HCEC 1CT (cell line): Measurements from ENCODE around the gene FAM167B.

ENCODE experiments used
- DNase-seq: peaks from one replicate; pipeline ENCODE4 v3.0.0-alpha.2; 2017

The FAM167B gene

DNA sequence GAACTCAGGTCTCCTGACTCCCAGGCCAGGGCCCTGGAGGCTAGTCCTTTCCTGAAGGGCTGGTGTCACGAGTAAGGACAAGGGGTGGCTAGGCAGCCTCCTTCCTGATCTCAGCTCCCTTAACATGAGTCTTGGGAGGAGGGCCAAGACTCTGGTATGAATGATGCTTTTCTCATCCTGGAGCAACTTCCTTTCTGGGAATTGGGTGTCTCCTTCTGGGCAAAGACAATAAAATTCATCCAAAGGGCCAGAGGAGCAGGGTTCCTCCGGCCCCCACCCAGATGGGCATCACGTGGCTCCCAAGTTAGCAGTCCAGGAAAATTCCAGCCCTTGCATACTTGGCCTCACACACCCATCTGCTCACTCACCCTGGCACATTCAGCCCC is at the start of gene FAM167B:
TSS of gene FAM167B (plus strand) at position 335 of the 386 bp plus-strand sequence. CDS start 200 bp downstream, outside the sequence.
- DNase-seq = peak; percentile 67

DNA sequence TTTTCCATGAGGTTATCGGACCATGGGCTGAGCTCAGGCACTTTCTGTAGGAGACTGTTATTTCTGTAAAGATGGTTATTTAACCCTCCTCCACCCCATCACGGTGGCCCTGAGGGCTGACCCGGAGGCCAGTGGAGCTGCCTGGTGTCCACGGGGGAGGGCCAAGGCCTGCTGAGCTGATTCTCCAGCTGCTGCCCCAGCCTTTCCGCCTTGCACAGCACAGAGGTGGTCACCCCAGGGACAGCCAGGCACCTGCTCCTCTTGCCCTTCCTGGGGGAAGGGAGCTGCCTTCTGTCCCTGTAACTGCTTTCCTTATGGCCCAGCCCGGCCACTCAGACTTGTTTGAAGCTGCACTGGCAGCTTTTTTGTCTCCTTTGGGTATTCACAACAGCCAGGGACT is 49.2 kb upstream of the FAM167B start:
- DNase-seq = no peak

DNA sequence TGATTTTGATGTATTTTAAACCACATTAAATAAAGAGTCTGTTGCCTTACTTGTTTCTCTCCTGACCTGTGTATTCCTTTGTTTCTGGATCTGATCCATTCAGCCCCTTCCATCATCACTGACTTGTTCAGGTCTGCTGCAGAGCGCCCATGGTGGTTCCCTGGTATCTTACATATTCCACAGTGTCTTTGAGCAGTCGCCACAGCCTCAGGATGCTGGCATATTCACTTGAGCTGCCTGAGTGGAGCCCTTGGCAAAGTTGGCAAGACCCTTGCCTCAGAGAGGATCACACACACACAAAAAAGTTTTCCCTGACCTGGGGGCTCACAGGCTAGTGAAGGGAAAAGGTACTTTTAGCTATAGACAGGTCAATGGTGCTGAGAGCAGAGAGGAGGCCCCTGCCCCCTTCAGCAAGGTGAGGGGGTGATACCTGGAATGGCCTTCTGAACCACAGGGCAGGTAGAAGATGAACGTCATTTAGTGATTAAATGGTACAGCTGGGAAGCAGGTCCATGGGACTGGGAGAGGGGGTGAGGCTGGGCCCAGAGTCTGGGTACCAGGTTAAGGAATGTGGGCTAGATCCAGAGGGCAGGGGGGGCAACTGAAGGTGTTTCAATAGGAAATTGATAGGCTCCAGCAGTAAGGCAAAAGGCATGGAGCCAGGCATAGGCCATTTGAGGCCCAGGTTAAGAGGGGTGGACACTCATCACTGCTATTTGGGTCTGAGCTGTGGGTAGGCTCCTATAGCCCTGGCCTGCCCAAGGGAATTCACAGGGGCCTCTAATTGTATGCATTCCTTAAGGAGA is 48.6 kb upstream of the FAM167B start:
- no peak for DNase-seq

DNA sequence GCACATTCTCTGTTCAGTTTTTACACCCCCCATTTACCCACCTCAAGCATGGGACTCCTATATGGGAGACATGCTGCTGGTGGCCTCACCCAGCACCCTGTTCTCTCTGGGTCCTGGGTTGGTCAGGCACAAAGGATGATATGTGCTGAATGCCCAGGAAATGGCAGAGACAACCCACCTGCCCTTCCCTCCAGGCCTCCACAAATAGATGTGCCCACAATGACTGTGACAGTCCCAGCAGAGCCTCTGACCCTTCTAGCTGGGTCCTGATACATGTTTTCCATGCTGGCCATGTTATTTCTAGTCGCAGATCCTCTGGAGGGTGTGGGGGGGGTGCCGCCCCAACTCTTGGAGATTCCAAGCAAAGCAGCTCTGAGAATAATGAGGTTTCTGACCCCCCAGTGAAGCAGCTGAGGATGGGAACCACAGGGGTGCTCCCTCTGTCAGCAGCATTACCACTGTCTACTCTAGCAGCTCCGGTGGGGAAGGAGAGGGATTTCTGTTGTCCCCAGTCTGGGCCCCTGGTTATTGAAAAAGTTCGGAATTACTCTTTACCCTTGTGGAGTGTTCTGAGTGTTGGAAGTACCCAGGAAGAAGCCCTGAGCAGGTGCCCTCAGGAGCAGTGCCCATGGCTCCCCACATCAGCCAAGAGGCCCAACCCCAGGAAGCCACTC is 47.8 kb upstream of the FAM167B start:
- DNase-seq = no peak

DNA sequence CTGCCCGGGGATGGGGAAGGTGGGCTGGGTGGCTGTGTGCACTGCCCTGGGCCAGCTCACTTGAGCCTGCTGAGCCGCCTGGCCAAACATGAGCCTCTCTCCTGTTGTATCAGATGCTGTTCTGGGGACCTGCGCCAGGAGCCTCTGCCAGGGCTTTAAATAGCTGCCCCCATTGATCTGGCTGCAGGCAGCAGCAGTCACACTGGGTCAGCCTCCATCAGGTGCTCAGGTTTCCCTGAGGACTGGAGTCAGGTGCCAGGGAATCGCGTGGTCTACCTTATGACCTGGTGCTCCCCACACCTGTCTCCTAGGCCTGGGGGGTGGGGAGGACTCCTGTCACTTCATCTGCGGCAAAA is 47.3 kb upstream of the FAM167B start:
- no peak for DNase-seq

DNA sequence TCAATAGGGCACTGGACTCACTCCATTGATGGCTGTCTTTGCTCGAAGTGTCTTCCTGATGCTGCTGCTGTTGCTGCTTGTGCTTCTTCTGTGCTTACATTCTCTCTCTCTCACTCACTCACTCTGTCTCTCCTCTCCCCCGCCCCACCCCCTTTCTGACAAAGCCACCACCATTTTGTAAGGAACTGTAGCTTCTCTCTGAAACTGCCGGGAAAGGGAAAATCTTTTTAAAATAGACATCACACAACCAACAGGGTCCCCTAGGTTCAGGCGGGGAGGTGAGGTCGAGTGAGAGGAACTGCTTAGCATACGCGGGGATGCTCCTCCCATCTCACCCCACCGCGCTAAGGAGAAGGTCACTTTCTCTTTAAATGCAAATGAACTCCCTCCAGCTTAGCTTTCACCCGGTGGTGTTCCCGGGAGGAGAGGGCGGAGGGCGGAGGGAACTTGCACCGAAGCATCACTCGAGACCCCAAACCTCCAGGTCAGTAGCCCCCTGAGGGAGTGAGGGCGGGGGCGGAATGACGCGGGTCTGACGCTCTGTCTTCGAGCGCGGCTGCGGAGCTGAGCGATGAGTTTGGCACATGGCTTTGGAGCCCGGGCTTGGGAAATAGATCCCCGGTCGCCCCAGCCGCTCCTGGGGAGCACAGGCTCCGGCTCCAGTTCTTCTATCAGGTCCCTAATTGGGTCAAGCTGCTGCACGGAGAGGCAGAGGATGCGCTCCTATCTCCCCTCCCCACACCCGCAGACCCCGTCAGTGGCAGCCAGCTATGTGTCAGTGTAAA is 46.6 kb upstream of the FAM167B start, which contains the start of gene CCDC28B:
TSS of gene CCDC28B (plus strand) at position 370 of the 785 bp plus-strand sequence. CDS start 1,341 bp downstream, outside the sequence.
- DNase-seq = peak; percentile 69

DNA sequence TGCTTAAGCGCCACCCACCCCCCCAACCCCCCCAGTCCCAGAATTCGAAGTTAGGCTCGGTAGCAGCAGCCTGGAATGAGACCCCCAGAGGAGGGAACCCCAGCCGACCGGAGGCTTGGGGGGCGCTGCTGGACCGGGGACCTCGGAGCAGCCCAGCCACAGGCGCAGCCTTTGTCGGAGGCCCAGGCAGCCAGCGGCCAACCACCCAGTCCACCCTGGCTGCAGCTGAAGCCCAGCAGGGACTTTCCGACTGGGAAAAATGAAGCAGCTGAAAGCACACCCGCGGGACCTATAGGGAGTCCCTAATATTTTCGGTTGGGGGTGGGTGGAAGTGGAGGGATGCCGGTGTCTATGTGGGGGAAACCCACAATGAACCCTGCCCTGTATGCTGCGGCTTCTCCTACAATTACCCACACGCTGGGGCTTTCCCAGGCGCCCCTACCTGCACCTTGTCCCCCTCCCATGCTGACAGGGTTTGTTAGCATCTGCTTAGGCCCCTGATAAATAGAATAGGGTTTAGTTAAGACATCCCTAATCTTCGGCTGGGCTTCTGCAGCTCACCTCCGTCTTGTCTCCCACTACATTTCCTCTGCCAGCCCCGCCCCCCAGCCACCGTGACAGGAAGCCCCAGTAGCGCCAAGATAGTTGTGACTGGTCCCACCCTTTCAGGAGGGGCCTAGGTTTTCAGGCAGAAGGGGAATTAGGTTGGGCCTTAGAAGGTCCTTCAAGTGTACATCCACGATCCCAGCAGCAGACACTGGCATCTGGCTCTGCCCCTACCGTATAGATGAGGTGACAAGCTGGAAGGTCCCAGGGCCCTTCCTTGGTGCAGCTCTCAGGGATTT is 45.8 kb upstream of the FAM167B start:
- peak; percentile 61 for DNase-seq

DNA sequence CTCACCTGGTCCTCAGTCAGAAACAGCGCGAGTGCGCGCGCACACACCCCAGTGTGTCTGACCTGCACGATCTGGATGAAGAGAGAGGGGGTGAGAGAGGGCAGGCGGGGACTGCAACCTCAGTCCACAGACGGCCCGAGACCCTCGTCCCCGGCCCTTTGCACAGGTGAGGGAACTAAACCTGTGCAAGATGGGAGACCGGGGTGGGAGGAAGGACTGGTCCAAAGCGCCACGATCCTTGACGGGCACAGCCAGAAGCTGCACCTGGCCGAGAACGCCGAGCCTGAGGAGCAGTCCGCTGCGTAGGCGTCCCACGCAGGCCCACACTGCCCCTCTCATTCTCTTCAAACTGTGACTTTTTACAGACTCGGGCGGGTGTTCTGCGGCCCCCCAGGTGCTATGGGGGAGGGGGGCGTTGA is 42.1 kb upstream of the FAM167B start:
- no peak for DNase-seq

DNA sequence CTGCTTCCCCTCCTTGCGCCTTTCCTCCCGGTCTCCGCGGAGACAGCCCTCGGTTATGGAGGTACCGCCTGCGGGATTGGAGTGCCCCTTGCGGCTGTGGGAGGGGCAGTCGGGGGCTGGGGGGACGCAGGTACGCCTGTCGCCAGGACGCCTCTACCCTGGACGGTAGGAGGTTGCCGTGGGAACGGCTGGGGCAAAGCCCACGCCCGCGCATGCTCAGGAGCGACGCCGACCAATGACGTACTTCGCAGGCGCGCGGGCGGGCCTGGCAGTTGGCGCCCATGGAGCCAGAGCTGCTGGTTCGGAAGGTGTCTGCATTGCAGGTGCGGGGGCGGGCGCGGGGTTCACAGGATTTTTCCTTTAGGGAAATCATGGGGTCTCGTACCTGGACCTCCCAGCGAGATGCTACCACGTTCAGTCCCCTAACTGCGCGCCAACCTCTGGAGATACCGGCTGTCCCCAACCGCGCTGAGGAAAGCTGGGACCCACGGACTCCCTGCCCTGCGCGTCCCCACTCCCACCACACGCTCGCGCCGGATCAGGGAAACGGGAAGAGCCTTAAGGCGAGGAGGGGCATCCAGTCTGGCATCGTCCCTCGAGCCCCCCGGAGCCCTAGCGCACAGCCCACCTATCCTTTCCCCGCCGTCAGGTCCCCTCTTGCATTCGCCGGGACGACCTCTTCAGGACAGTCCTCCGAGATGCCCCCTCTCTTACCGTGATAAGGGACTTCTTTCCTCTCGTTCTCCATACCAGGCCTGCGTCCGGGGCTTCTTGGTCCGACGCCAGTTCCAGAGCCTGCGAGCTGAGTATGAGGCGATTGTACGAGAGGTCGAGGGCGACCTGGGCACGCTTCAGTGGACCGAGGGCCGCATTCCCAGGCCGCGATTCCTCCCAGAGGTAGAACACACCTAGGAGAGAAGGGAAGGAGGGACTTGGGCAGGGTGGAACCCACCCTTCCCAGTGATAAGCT is 41.3 kb upstream of the FAM167B start, which contains the start of gene IQCC:
TSS of gene IQCC (plus strand) at position 271 of the 970 bp plus-strand sequence. CDS start at position 282, 11 bp downstream.
- DNase-seq = peak; percentile 66

DNA sequence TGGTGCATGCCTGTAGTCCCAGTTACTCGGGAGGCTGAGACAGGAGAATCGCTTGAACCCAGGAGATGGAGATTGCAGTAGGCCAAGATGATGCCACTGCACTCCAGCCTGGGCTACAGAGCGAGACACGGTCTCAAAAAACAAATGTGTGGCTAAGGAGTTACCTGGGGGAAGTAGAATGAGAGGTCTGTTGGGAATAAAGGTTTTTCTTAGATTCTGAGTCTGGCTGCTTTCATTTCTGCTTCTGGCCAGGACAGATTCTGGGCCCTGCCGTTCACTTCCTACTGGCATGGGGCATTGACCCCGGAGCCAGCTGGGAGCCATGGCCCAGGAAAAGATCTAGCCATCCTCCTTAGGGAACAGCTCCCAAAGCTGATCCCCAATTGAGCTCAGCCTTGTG is 38.6 kb upstream of the FAM167B start:
- DNase-seq = no peak

DNA sequence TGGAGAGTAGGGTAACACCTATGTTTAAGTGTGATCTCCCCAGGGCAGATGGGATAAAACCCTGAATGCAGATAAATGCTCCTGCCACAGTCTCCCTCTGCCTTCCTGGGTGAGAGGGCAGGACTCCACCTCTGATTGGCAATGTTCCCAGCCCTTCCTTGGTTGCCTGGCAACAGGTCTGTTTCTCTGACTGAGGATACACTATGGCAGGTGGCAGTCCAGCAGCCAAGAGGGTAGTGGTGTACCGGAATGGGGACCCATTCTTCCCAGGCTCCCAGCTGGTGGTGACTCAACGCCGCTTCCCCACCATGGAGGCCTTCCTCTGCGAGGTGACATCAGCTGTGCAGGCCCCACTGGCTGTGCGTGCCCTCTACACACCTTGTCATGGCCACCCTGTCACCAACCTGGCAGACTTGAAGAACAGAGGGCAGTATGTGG is 38.1 kb upstream of the FAM167B start, which contains the start of gene DCDC2B:
TSS of gene DCDC2B (plus strand) at position 199 of the 438 bp plus-strand sequence. CDS start at position 204, 5 bp downstream.
- no peak for DNase-seq

DNA sequence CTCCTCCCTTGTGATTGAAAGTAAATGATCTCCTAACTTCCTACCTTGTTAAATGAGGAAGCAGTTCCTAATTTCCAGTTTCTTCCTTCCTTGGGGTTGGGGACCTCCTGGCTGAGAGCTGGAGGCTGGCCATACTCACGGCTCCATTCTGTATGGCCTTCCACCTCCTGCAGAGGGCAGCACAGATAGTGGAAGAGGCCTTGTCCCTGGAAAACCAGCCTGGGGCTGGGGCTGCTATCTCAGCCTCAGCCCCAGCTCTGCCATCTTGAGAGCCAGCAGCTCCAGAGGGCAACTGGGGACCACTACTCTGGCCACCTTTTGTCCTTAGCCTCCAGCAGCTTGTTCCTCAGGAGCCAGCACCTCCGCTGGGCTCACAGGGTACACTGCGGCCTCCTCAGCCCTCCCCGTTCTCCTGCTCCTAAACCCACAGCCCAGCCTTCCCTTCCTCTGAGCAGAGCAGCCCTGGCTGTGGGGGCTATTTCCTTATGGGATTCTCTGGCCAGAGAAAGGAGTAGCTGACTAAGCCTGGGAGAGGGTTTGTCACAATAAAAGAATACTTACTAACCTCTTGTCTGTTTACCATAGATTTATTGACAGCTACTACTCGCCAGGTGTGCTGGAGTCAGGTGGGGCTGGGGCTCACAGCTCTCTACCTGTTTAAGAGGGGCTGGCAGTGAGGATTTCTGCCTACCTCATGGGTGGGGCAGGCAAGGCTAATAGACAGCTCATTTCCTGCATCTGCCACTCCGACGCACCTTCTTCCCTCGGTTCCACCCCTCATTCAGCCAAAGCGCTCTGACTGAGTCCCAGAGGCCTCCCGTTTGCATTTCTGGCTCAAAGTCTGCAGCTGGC is 31.2 kb upstream of the FAM167B start:
- peak; percentile 44 for DNase-seq

DNA sequence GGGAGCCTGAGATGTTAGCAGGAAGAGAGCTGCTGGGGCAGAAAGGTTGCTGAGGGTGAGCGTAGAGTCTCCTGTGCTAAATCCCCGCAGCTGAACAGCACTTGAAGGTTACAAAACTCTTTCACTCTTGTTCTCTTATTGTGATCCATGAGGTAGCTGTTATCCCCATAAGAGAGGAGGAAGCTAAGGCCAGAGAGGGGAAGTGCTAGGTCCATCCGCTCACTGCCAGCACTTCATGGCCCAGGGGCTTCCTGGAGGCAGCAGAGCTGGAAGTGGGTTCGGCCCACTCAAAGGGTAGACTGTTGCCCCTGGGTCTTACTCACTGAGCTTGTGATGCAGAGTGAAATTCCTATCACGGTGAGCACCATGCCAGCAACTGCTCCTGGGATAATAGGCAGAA is 30.5 kb upstream of the FAM167B start:
- no peak for DNase-seq

DNA sequence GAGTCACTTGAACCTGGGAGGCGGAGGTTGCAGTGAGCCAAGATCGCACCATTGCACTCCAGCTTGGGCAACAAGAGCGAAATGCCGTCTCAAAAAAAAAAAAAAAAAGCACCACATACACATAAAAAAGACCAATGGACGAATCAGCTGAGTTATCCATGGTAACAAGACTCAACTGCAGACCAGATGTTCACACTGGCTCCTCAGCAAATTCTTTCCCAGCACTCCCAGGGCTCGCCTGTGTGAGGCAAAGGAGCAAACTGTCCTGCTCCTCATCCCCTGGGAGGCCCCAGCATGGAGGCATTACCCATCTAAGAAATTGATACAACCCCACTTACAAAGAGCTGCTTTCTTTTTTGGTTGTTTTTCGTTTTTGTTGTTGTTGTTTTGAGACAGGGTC is 28.0 kb upstream of the FAM167B start:
- DNase-seq = peak; percentile 31

DNA sequence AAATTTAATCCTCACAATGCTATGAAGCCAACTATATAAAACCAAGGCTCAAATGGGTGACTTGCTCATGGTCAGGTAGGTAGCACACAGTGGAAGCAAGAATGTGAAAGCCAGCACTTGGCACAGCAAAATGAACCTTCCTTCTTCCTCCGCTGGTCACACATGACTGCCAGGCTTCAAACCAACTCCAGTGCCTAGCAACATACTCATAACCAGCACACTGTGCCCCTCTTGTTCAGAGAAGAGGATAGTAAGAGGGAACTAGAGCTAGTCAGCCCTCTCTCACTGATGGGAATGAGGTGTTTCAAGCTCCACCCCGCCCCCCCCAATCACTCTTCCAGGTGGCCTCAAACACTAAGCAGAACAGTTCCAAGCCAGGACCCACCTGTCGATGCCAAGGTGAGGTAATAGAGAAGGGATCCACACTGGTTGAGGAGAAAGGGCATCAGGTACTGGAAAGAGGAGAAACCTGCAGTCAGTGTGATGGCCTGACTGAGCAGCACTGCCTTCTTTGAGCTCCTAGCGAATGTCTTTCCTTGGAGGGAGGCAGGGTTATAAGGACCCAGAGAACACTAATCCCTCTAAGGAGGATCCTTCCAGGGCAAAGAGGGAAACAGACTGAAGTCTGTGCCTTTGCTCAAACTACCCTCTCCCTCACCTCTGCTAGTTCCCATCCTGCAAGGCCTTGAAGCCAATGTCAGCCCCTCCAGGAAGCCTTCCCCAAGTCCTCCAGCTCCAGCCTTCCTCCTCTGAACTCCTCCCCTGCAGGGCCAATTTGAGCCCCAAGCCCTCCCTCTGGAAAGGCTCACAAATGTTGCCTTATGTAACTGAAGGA is 26.1 kb upstream of the FAM167B start:
- no peak for DNase-seq

DNA sequence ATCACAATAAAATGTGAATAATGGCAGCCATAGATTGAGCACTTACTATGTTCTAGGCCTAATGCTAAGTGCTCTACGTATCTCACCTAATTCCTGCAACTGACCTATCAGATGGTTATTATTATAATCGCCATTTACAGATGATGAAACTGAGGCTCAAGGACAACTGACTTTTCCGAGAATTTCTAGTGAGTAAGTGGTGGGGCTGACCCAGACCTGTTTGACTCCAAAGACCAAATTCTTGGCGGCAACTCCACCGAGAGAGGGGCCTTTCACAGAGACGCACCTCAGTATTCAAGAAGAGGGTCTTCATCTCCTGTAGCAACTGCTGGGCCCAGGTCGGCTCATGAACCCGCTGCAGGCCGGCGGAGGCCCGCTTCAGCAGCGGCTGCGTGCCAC is 25.4 kb upstream of the FAM167B start:
- DNase-seq = no peak

DNA sequence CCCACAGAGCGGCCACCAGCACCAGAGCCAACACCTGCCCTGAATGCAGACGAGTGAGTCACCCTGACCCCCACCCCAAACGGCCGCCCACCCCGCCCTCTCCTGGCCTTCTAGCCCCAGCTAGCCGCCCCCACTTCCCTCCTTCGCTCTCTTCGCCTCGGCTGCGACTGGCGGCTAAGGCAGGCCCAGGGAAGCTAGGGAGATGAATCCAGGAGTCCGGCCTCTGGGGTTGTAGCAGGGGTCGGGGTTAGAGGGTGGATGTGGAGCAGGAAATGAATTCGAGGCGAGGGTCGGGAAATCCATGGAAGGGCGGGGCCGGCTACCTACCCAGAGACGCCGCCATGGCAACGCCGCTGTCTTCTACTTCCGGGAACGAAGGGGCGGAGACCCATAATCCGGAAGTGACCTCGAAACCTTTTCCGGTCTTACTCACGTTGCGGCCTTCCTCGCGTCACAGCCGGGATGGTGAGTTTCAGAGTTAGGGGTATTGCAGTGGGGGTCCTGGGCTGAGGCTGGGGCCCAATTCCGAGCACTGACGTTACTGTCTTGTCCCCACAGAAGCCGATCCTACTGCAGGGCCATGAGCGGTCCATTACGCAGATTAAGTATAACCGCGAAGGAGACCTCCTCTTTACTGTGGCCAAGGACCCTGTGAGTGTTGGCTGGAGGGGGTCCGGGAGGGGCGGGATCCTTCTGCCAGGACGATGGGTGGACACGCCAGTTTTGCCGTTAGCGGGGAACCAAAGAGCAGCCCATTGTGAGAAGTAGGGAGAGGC is 24.9 kb upstream of the FAM167B start, which contains the start of the genes EIF3I and TMEM234:
TSS of gene EIF3I (plus strand) at position 428 of the 776 bp plus-strand sequence. CDS start at position 463, 35 bp downstream.
TSS of gene TMEM234 (minus strand) at position 374 of the 776 bp plus-strand sequence. CDS start at position 343, 31 bp downstream.
- DNase-seq = peak; percentile 90

DNA sequence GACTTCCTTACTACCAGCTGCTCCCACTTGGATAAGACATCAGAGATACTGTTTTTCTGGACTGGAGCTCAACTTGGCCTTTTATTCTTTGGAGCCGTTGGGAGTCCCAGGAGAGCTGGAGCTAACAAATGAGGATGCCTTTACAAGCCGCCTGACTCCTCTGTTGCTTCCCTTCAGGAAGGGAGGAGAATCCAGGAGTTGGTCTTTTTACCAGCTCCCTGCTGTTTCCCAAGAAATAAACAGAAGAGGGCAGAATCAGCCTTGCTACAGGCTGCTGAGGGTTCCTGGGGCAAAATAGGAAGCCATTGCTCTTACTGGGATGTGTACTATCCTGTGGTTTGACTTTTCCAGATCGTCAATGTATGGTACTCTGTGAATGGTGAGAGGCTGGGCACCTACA is 23.3 kb upstream of the FAM167B start:
- DNase-seq = no peak
